GM21360 (cell line): ENCODE data around the gene HRH1.
A peak's percentile ranks its signal among the peaks of the same experiment; 100 is the strongest.
"Not testable (repeated sequence)": the region's sequence is repeated elsewhere in the genome, so short reads cannot be mapped to it uniquely, and the experiment has no call there.

Experiments
- ATAC-seq: cut with Tn5 transposase; IDR thresholded peaks from one replicate; pipeline ENCODE4 v1.9.1; 2021; ENCODE audit warnings: mild to moderate bottlenecking, moderate library complexity; ENCODE audit not compliant: unreplicated experiment

The HRH1 gene

GRCh38 chr3:11140713-11141104 lies 13.6 kb upstream of the HRH1 start:
- ATAC-seq, result peak; percentile 23

GRCh38 chr3:11143476-11143875 lies 10.8 kb upstream of the HRH1 start:
- ATAC-seq, result no peak

GRCh38 chr3:11144996-11145395 lies 9.3 kb upstream of the HRH1 start:
- ATAC-seq, result no peak

- no peak for ATAC-seq
Measured at GRCh38 chr3:11145888-11146287, 8.4 kb upstream of the HRH1 start.

- ATAC-seq, result no peak
Measured at GRCh38 chr3:11146773-11147660, 7.3 kb upstream of the HRH1 start.

GRCh38 chr3:11150256-11150655 lies 4.0 kb upstream of the HRH1 start:
- ATAC-seq, result no peak

GRCh38 chr3:11152301-11152700 lies 2.0 kb upstream of the HRH1 start:
- no peak for ATAC-seq

- no peak for ATAC-seq
Measured at GRCh38 chr3:11154953-11155325, 646 bp downstream of the HRH1 start.

- ATAC-seq, result no peak
Measured at GRCh38 chr3:11155341-11156025, 1.2 kb downstream of the HRH1 start.

GRCh38 chr3:11156026-11156410 lies 1.7 kb downstream of the HRH1 start:
- ATAC-seq, result no peak

- ATAC-seq, result no peak
Measured at GRCh38 chr3:11157421-11157820, 3.1 kb downstream of the HRH1 start.

- no peak for ATAC-seq
Measured at GRCh38 chr3:11159421-11159904, 5.2 kb downstream of the HRH1 start.

- no peak for ATAC-seq
Measured at GRCh38 chr3:11161666-11162065, 7.4 kb downstream of the HRH1 start.

GRCh38 chr3:11162401-11163345 lies 8.4 kb downstream of the HRH1 start:
- no peak for ATAC-seq

- ATAC-seq, result no peak
Measured at GRCh38 chr3:11164607-11165006, 10.3 kb downstream of the HRH1 start.

- no peak for ATAC-seq
Measured at GRCh38 chr3:11165476-11165875, 11.2 kb downstream of the HRH1 start.

GRCh38 chr3:11166807-11167400 lies 12.6 kb downstream of the HRH1 start:
- not testable (repeated sequence) for ATAC-seq

- no peak for ATAC-seq
Measured at GRCh38 chr3:11167590-11167989, 13.3 kb downstream of the HRH1 start.

- no peak for ATAC-seq
Measured at GRCh38 chr3:11168406-11168805, 14.1 kb downstream of the HRH1 start.

GRCh38 chr3:11168881-11169805 lies 14.8 kb downstream of the HRH1 start:
- no peak for ATAC-seq
